HG03064 (cell line): ENCODE data around the gene PSMD12.
"Not testable (repeated sequence)": the region's sequence is repeated elsewhere in the genome, so short reads cannot be mapped to it uniquely, and the experiment has no call there.

Experiments used
- ATAC-seq: cut with Tn5 transposase; IDR thresholded peaks from one replicate; pipeline ENCODE4 v1.9.1; 2021; ENCODE audit warnings: low read depth; ENCODE audit not compliant: unreplicated experiment

The PSMD12 gene

GRCh38 chr17:67388536-67388935, 22.2 kb upstream of the PSMD12 start:
- ATAC-seq, result not testable (repeated sequence)

- ATAC-seq, result no peak
These were observed 20.7 kb upstream of the PSMD12 start for GRCh38 chr17:67386965-67387551.

- no peak for ATAC-seq
These were observed 19.0 kb upstream of the PSMD12 start for GRCh38 chr17:67385122-67385988.

GRCh38 chr17:67381929-67382257, 15.5 kb upstream of the PSMD12 start:
- no peak for ATAC-seq

GRCh38 chr17:67379251-67379630, 12.9 kb upstream of the PSMD12 start:
- ATAC-seq, result no peak

- ATAC-seq, result no peak
These were observed 12.3 kb upstream of the PSMD12 start for GRCh38 chr17:67378454-67379250.

- peak; percentile 15 for ATAC-seq
These were observed 11.4 kb upstream of the PSMD12 start for GRCh38 chr17:67377488-67378453.

GRCh38 chr17:67376737-67377487, 10.5 kb upstream of the PSMD12 start, which contains the start of gene PITPNC1:
Gene PITPNC1, plus strand, starts transcription at chr17:67377281.
- peak; percentile 66 for ATAC-seq

GRCh38 chr17:67376415-67376736, 10.0 kb upstream of the PSMD12 start:
- no peak for ATAC-seq

GRCh38 chr17:67375716-67376115, 9.3 kb upstream of the PSMD12 start:
- no peak for ATAC-seq

- ATAC-seq, result no peak
These were observed 8.7 kb upstream of the PSMD12 start for GRCh38 chr17:67375054-67375427.

- ATAC-seq, result no peak
These were observed 8.1 kb upstream of the PSMD12 start for GRCh38 chr17:67374329-67375053.

- no peak for ATAC-seq
These were observed 6.4 kb upstream of the PSMD12 start for GRCh38 chr17:67372751-67373150.

GRCh38 chr17:67369676-67370075, 3.3 kb upstream of the PSMD12 start:
- no peak for ATAC-seq

GRCh38 chr17:67365738-67366192, 612 bp downstream of the PSMD12 start:
- ATAC-seq, result no peak

- ATAC-seq, result no peak
These were observed 1.3 kb downstream of the PSMD12 start for GRCh38 chr17:67364847-67365737.

- ATAC-seq, result no peak
These were observed 4.2 kb downstream of the PSMD12 start for GRCh38 chr17:67362173-67362572.

- ATAC-seq, result no peak
These were observed 5.5 kb downstream of the PSMD12 start for GRCh38 chr17:67360880-67361279.
